WTC11 (cell line): Measurements from ENCODE around the gene F13A1.

ENCODE experiments used
- CREB1 ChIP-seq: sonication (generic); formaldehyde crosslinking; IDR thresholded peaks from 2 replicates; pipeline ENCODE4 v1.8.0; 2023; ENCODE audit warnings: mild to moderate bottlenecking, missing genetic modification reagents
- CTCF ChIP-seq: fragments of 200-600 bp; IDR thresholded peaks from 2 replicates; pipeline ENCODE4 v1.8.0; 2022; ENCODE audit warnings: antibody characterized with exemption
- GABPB1 ChIP-seq: sonication (generic); formaldehyde crosslinking; IDR thresholded peaks from 2 replicates; pipeline ENCODE4 v1.8.1; 2023; ENCODE audit warnings: mild to moderate bottlenecking, missing genetic modification reagents
- IRF2 ChIP-seq: sonication (generic); formaldehyde crosslinking; IDR thresholded peaks from 2 replicates; pipeline ENCODE4 v1.8.0; 2022; ENCODE audit warnings: low read depth, missing genetic modification reagents, borderline replicate concordance
- KAT7 ChIP-seq: sonication (generic); formaldehyde crosslinking; IDR thresholded peaks from 2 replicates; pipeline ENCODE4 v1.8.1; 2023; ENCODE audit warnings: missing genetic modification reagents, mild to moderate bottlenecking, borderline replicate concordance
- ZBTB21 ChIP-seq: sonication (generic); formaldehyde crosslinking; IDR thresholded peaks from 2 replicates; pipeline ENCODE4 v1.8.1; 2023; ENCODE audit warnings: mild to moderate bottlenecking, missing genetic modification reagents, borderline replicate concordance
- ZNF121 ChIP-seq: sonication (generic); formaldehyde crosslinking; IDR thresholded peaks from 2 replicates; pipeline ENCODE4 v1.8.0; 2023; ENCODE audit warnings: missing genetic modification reagents
- ZNF512 ChIP-seq: sonication (generic); formaldehyde crosslinking; IDR thresholded peaks from 2 replicates; pipeline ENCODE4 v1.8.1; 2022; ENCODE audit warnings: missing genetic modification reagents, borderline replicate concordance

GRCh38 chr6:6235786-6236185 is 84.7 kb downstream of the F13A1 start:
- TF ChIP-seq ZBTB21 (CRISPR knock-in tag) (no peak), CTCF (no peak), KAT7 (CRISPR knock-in tag) (no peak), GABPB1 (CRISPR knock-in tag) (no peak), ZNF512 (CRISPR knock-in tag) (no peak), CREB1 (CRISPR knock-in tag) (no peak), ZNF121 (no peak), IRF2 (no peak)
